ENCODE measurements around the gene SLC6A11. TPM values are rescaled to one million over a fixed set of nuclear protein-coding genes. Genes with fewer than 3 reads are reported as not detected.

SLC6A11 gene
- total RNA-seq, 1 experiment from 2014 or later: not detected

DNA sequence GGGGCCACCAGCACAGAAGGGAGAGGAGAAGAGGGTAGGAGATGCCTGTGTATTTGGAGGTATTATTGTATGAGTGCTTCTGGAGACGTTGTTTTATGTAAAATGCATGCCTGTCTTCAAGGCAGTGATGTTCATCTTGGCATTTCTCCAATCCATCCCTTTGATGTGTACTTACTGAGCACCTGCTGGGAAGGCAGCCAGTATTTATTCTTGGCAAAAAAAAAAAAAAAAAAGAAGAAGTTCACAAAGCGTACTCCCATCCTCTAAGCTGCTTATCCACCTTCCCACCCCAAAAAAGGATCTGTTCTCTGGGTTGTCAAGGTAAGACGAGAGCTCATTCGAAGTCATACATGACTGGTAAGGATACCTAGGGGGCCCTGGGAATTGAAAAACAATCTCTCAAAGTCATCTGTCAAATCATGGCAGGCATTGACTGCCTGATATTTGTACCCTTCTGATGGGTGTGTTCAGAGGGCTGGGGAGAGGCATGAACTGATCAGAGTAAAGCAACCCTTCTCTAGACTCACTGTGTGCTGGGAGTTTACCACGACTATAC, 146.5 kb downstream of the SLC6A11 start:
- Histone ChIP-seq H3K36me3 (ENCODE audit: low read depth) (no peaks in the 10 kb centered on the region), H3K4me3 (no peak overlapping the region), H3K4me2 (no peak overlapping the region), H3K9me3 (ENCODE audit: insufficient read depth, low read depth) (no peaks in the 10 kb centered on the region), H4K20me1 (ENCODE audit: insufficient read depth) (no peaks in the 10 kb centered on the region), H3K27me3 (ENCODE audit: insufficient read depth, low read depth) (peaks cover 86% of the 10 kb centered on the region), H2AFZ (no peak overlapping the region), H3K27ac (no peak overlapping the region), H3F3A (ENCODE audit: insufficient read depth, low read depth) (no peaks in the 10 kb centered on the region), H3K4me1 (replicated peaks; ENCODE audit: insufficient read depth) (no peaks in the 10 kb centered on the region), H3K79me2 (ENCODE audit: low read depth) (no peaks in the 10 kb centered on the region), H3K9me2 (ENCODE audit: insufficient read depth) (no peaks in the 10 kb centered on the region)
- ChIA-PET CTCF (no interaction called here), POLR2A (ENCODE audit: unreplicated experiment) (no interaction called here)
- TF ChIP-seq, protein P1, sequence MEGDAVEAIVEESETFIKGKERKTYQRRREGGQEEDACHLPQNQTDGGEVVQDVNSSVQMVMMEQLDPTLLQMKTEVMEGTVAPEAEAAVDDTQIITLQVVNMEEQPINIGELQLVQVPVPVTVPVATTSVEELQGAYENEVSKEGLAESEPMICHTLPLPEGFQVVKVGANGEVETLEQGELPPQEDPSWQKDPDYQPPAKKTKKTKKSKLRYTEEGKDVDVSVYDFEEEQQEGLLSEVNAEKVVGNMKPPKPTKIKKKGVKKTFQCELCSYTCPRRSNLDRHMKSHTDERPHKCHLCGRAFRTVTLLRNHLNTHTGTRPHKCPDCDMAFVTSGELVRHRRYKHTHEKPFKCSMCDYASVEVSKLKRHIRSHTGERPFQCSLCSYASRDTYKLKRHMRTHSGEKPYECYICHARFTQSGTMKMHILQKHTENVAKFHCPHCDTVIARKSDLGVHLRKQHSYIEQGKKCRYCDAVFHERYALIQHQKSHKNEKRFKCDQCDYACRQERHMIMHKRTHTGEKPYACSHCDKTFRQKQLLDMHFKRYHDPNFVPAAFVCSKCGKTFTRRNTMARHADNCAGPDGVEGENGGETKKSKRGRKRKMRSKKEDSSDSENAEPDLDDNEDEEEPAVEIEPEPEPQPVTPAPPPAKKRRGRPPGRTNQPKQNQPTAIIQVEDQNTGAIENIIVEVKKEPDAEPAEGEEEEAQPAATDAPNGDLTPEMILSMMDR (conservative IDR thresholded peaks at IDR 0.05): no peak
- no peak for TF ChIP-seq EZH2 (IDR thresholded peaks at IDR 0.05; ENCODE audit: low read depth)
- no TSS peak for BruUV-seq (replicated peaks)
- intact Hi-C loops (cut with micrococcal nuclease; ENCODE audit: unreplicated experiment): no loop called here
- no peak for DNase-seq

DNA sequence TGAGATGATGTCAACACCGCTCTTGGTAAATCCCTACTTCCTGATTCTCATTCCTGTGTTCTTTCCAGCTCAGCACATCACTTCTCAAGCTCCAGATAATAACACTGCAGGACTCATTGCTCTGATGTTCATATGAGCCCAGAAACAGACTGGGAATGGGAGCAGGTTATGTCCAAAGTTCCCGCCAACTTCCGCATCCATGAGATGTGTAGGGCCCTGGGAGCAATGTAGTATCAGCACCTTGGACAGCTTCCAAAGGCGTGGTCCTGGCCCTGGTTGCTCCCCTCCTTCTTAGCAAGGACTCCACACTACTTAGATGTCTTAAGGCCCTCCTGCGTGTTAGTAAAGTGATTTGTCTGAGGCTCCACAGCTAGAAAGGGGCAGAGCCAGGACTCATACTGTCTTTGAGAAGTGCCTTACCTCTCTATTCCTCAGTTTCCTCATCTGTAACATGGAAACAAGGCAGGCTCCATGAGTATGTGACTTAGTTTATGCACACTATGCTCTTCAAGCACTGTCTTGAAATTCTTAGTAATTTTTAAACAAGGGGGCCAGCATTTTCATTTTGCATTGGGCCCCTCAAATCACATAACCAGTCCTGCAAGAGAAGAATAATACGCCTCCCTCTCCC, 148.6 kb downstream of the SLC6A11 start:
- no peak overlapping the region for H3K27ac ChIP-seq
- POLR2A ChIA-PET (ENCODE audit: unreplicated experiment): no interaction called here
- no peaks in the 10 kb centered on the region for H3K36me3 ChIP-seq (ENCODE audit: low read depth)
- no peak overlapping the region for H3K4me2 ChIP-seq
- H3K9me2 ChIP-seq (ENCODE audit: insufficient read depth): no peaks in the 10 kb centered on the region
- no peaks in the 10 kb centered on the region for H4K20me1 ChIP-seq (ENCODE audit: insufficient read depth)
- intact Hi-C loops (cut with micrococcal nuclease; ENCODE audit: unreplicated experiment): no loop called here
- TF ChIP-seq, protein P1 (conservative IDR thresholded peaks at IDR 0.05): no peak
- TF ChIP-seq EZH2 (IDR thresholded peaks at IDR 0.05; ENCODE audit: low read depth): no peak
- H3K4me3 ChIP-seq: no peak overlapping the region
- no peaks in the 10 kb centered on the region for H3F3A ChIP-seq (ENCODE audit: insufficient read depth, low read depth)
- CTCF ChIA-PET: no interaction called here
- peak in 1 of 2 experiments; percentile 3 for DNase-seq
- H3K27me3 ChIP-seq (ENCODE audit: insufficient read depth, low read depth): peaks cover 85% of the 10 kb centered on the region
- H2AFZ ChIP-seq: no peak overlapping the region
- H3K4me1 ChIP-seq (replicated peaks; ENCODE audit: insufficient read depth): no peaks in the 10 kb centered on the region
- no TSS peak for BruUV-seq (replicated peaks)
- no peaks in the 10 kb centered on the region for H3K9me3 ChIP-seq (ENCODE audit: insufficient read depth, low read depth)
- H3K79me2 ChIP-seq (ENCODE audit: low read depth): no peaks in the 10 kb centered on the region

DNA sequence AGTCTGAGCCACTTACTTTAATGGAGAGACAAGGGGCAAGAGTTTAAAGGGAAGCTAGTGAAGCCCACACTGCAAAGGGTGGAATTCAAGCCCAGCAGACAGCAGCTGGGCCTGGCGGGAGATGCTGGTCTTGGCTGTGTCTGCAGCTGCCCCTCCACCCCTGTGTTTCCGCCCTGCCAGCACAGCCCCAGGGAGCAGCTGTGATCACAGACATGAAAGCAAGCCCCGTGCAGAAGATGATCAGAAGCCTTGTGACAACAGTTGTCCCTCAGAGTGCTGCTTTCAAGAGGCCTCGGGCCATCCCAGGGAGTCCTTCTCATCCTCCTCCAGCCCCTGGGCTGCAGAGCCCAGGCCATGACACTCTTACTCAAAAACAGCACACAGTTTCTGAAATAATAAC, 152.4 kb downstream of the SLC6A11 start:
- BruUV-seq (replicated peaks): no TSS peak
- Histone ChIP-seq H3F3A (ENCODE audit: insufficient read depth, low read depth) (no peaks in the 10 kb centered on the region), H3K9me2 (ENCODE audit: insufficient read depth) (no peaks in the 10 kb centered on the region), H3K36me3 (ENCODE audit: low read depth) (no peaks in the 10 kb centered on the region), H3K27ac (no peak overlapping the region), H3K79me2 (ENCODE audit: low read depth) (no peaks in the 10 kb centered on the region), H3K4me3 (no peak overlapping the region), H2AFZ (no peak overlapping the region), H3K9me3 (ENCODE audit: insufficient read depth, low read depth) (no peaks in the 10 kb centered on the region), H3K4me1 (replicated peaks; ENCODE audit: insufficient read depth) (no peaks in the 10 kb centered on the region), H4K20me1 (ENCODE audit: insufficient read depth) (no peaks in the 10 kb centered on the region), H3K4me2 (no peak overlapping the region), H3K27me3 (ENCODE audit: insufficient read depth, low read depth) (peaks cover 95% of the 10 kb centered on the region)
- CTCF ChIA-PET: interaction anchor here (0.7 kb wide), 1 partner anchor 227 kb away, joined by 5 read pairs; no protein-coding TSS in a partner anchor
- POLR2A ChIA-PET (ENCODE audit: unreplicated experiment): no interaction called here
- DNase-seq: no peak
- intact Hi-C loops (cut with micrococcal nuclease; ENCODE audit: unreplicated experiment): no loop called here
- TF ChIP-seq, protein P1 (conservative IDR thresholded peaks at IDR 0.05): no peak
- TF ChIP-seq EZH2 (IDR thresholded peaks at IDR 0.05; ENCODE audit: low read depth): no peak
